NCI-H2081 (cell line): ENCODE results near the gene RAB29.
A peak's percentile ranks its signal among the peaks of the same experiment; 100 is the strongest.

Experiments
- DNase-seq, 2 experiments: peaks; one replicate each; lab custom pipeline; 2025; lab: John Stamatoyannopoulos, UW

The RAB29 gene

GRCh38 chr1:205763980-205764379 lies 11.3 kb downstream of the RAB29 start:
- DNase-seq = no peak

DNA sequence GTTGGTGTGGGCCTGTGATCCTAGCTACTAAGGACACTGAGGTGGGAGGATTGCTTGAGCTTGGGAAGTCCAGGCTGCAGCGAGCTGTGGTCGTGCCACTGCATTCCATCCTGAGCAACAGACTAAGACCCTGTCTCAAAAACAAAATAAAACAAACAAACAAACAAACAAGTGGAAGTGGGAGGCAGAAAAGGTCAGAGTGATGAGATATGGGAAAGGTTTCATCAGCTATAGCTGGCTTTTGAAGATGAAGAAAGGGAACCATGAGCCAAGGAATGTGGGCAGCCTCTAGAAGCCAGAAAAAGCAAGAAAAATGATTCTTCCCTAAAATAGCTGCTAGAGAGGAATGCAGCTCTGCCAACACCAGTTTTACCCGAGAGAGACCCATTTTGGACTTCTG lies 14.7 kb downstream of the RAB29 start:
- DNase-seq = no peak

DNA sequence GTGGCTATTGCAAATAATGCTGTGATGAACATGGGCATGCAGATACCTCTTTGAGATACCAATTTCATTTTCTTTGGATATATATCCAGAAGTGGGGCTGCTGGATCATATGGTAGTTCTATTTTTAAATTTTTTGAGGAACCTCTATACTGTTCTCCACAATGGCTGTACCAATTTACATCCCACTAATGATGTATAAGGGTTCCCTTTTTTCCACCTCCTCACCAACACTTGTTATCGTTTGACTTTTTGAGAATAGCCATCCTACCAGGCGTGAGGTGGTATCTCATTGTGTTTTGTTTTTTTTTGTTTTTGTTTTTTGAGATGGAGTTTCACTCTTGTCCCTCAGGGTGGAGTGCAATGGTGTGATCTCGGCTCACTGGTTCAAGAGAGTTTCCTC lies 18.7 kb downstream of the RAB29 start:
- DNase-seq = no peak

DNA sequence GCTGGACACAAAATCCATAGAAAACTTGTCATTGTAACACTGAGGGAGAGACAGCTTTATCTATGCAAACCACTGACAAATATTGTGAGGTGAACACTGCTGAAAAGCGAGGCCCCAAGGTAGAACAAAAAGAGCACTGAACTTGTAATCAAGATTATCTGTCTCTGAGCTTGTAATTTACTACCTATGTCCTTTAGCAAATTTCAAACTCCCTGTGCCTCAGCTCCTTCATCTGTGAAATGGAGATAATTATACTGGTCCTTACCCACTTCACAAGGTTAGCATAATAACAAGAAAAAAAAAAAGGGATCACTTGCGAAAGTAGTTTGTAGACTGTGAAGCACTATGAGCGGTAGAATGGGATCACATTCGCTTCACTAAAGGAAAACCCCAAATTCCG lies 20.4 kb downstream of the RAB29 start:
- no peak for DNase-seq

GRCh38 chr1:205751036-205751651 lies 24.1 kb downstream of the RAB29 start:
- peak in 1 of 2 experiments; percentile 11 for DNase-seq

- DNase-seq = peak; percentile 100
Observed at GRCh38 chr1:205750138-205751035, 24.9 kb downstream of the RAB29 start, which contains the start of gene NUCKS1. Gene NUCKS1, minus strand, starts transcription at chr1:205750182. Its CDS starts 209 bp downstream, at chr1:205749973.

DNA sequence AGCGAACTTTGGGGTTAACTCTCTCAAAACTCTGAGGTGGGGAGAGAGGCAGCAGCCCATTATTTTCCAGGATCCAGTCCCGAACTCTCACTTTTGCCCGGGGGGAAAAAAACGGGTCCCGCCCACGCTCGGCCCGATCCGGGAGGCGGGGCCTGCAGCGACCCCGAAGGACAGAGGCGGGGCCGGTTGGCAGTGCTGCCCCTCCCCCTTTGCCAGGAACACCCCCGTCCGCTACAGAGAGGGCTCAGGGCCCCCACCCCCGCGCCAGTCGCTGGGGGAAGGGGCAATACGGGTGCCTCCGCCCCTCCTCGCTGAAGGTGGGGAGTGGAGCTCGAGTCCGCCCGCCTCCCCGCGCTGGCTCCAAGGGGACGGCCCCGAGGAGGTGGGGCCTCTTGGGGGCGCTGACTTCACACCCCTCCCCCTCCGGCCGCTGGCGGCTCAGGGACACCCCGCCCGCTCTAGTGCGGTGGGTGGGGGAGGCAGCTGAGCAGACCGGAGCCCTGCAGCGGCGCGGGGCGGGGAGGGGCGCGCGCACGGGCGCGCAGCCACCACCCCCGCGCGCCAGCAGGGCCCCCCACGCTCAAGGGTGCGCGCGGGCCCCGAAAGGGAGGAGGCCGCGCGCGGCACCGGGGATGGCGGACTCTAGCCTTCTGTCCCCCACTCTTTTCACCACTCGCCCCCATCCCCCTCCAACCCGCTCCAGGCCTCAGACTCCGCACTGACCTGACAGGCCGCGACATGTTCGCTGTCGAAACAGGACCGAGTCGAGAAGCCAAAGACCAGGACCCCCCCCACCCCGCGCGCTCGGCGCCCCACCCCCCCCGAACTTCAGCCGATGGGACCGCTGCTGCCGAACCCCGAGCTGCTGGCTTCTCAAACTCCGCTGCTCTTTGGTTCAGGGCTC lies 25.8 kb downstream of the RAB29 start:
- DNase-seq = peak; percentile 95 to 97

GRCh38 chr1:205748403-205749233 lies 26.7 kb downstream of the RAB29 start:
- peak; percentile 52 to 74 for DNase-seq

- no peak for DNase-seq
Observed at GRCh38 chr1:205746757-205747412, 28.4 kb downstream of the RAB29 start.

GRCh38 chr1:205744403-205744802 lies 30.9 kb downstream of the RAB29 start:
- no peak for DNase-seq

GRCh38 chr1:205743977-205744376 lies 31.3 kb downstream of the RAB29 start:
- no peak for DNase-seq

- DNase-seq = no peak
Observed at GRCh38 chr1:205741681-205742080, 33.6 kb downstream of the RAB29 start.

DNA sequence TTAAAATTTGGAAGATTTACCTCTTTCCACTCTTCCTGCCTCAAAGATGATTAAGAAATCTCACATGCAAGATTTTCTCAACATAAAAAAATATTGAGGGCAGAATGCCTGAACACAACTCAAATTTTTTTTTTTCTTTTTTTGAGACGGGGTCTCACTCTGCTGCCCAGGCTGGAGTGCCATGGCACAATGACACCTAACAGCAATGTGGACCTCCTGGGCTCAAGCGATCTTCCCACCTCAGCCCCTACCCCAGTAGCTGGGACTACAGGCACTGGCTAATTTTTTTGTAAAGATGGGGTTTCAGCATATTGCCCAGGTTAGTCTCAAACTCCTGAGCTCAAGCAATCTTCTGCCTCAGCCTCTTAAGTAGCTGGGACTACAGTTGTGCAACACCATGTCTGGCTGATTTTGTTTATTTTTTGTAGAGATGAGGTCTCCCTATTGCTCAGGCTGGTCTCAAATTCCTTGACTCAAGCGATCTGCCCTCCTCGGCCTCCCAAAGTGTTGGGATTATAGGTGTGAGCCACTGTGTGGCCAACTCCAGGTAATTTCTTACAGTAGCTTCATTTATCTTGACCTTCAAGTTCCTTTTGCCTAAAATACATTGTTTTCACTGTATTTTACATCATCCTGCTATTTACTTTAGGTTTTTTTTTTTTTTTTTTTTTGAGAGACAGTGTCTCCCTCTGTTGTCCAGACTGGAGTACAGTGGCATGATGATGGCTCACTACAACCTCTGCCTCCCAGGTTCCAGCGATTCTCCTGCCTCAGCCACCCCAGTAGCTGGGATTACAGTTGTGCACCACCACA lies 35.7 kb downstream of the RAB29 start:
- DNase-seq = no peak

DNA sequence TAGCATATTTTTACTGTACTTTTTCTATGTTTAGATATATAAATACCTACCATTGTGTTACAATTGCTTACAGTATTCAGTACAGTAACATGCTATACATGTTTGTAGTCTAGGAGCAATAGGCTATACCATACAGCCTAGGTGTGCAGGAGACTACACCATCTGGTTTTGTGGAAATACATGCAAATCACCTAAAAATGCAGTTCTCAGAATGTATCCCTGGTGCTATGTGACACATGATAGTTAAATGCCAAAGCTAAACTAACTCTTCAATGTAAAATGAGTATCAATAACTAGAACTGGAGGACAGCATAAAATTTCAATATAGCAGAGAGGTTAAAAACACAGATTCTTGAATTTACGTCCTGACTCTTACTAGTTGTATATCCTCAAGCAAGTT lies 40.1 kb downstream of the RAB29 start:
- DNase-seq = no peak

DNA sequence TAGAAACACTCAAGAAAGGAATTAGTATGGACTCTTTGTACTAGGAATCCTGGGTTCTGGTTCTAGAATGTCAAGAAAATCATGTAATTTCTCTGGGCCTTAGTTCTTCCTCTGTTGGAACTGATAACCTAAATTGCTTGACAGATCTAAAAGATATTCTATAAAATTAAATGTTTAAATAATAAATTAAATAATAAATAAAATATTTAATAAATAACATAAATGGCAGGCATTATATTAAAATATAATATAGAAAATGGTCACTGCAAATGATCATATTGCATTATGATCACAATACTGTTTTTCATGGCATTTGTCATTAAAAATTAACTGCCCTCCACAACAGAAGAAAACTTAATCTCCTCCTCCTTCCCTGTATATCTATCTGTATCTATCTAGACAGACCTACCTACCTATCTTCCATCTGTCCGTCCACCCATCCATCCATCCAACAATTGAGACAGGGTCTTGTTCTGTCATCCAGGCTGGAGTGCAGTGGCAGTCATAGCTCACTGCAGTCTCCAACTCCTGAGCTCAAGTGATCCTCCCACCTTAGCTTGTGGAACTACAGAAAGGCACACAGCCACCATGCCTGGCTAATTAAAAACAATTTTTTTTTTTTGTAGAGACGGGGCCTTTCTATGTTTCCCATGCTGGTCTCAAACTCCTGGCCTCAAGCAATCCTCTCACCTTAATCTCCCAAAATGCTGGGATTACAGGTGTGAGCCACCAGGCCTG lies 41.7 kb downstream of the RAB29 start:
- DNase-seq = no peak

DNA sequence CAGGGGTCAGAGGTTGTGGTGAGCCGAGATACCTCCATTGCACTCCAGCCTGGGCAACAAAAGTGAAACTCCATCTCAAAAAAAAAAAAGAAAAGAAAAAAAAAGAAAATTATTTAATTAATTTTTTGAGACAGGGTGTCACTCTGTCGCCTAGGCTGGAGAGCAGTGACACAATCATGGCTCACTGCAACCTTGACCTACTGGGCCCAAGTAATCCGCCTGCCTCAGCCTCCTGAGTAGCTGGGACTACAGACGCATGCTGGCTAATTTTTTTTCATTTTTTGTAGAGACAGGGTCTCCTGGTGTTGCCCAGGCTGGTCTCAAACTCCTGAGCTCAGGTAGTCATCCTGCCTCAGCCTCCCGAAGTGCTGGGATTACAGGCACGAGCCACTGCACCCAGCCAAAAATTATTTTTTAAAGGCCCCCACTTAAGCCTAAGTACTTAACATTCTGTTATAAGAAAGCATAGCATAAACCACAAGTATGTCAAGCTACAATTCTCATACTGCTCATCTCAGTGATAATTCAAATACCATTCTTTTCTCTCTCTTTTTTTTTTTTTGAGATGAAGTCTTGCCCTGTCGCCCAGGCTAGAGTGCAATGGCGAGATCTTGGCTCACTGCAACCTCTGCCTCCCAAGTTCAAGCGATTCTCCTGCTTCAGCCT lies 45.2 kb downstream of the RAB29 start:
- no peak for DNase-seq

- no peak for DNase-seq
Observed at GRCh38 chr1:205726619-205727125, 48.6 kb downstream of the RAB29 start.

GRCh38 chr1:205725514-205725913 lies 49.8 kb downstream of the RAB29 start:
- DNase-seq = no peak
